GM23248 (cell line): Measurements from ENCODE around the gene FOXRED1. TPM values are rescaled to one million over a fixed set of nuclear protein-coding genes. Genes with fewer than 3 reads are reported as not detected.

Experiments used
- DNase-seq: peaks from one replicate; pipeline ENCODE4 v3.0.0-alpha.2; 2015
- H2AFZ ChIP-seq: fragments of 200-600 bp; sonication (generic); 2 replicates; pipeline ENCODE4 v1.6.1; 2016; ENCODE audit warnings: antibody characterized with exemption
- H3F3A ChIP-seq: fragments of 200-600 bp; sonication (generic); 2 replicates; pipeline ENCODE4 v1.6.1; 2016; ENCODE audit warnings: mild to moderate bottlenecking, antibody characterized with exemption, mixed run types; ENCODE audit not compliant: insufficient read depth
- H3K27ac ChIP-seq: fragments of 200-600 bp; sonication (generic); 2 replicates; pipeline ENCODE4 v1.5.1; 2016; ENCODE audit warnings: mild to moderate bottlenecking
- H3K27me3 ChIP-seq: fragments of 200-600 bp; sonication (generic); replicated peaks from 2 replicates; pipeline ENCODE4 v1.6.1; 2016; ENCODE audit warnings: mild to moderate bottlenecking; ENCODE audit not compliant: insufficient read depth
- H3K36me3 ChIP-seq: fragments of 200-600 bp; sonication (generic); 2 replicates; pipeline ENCODE4 v1.6.1; 2016; ENCODE audit warnings: low read depth, mild to moderate bottlenecking
- H3K4me1 ChIP-seq: fragments of 200-600 bp; sonication (generic); 2 replicates; pipeline ENCODE4 v1.6.1; 2016; ENCODE audit warnings: mild to moderate bottlenecking; ENCODE audit not compliant: insufficient read depth
- H3K4me2 ChIP-seq: fragments of 200-600 bp; sonication (generic); one replicate; pipeline ENCODE4 v1.6.1; 2016; ENCODE audit warnings: mild to moderate bottlenecking; ENCODE audit not compliant: unreplicated experiment
- H3K4me3 ChIP-seq: fragments of 200-600 bp; sonication (generic); 2 replicates; pipeline ENCODE4 v1.5.1; 2016; ENCODE audit warnings: mild to moderate bottlenecking
- H3K79me2 ChIP-seq: fragments of 200-600 bp; sonication (generic); 2 replicates; pipeline ENCODE4 v1.6.1; 2016; ENCODE audit warnings: mild to moderate bottlenecking; ENCODE audit not compliant: insufficient read depth
- H3K9ac ChIP-seq: fragments of 200-600 bp; sonication (generic); 2 replicates; pipeline ENCODE4 v1.6.1; 2016; ENCODE audit warnings: mild to moderate bottlenecking
- H3K9me2 ChIP-seq: fragments of 200-600 bp; sonication (generic); 2 replicates; pipeline ENCODE4 v1.6.1; 2016; ENCODE audit warnings: mixed run types, mild to moderate bottlenecking, moderate library complexity; ENCODE audit not compliant: insufficient read depth
- H3K9me3 ChIP-seq: fragments of 200-600 bp; sonication (generic); one replicate; pipeline ENCODE4 v1.6.1; 2017; ENCODE audit warnings: low read depth
- H4K20me1 ChIP-seq: fragments of 200-600 bp; sonication (generic); 2 replicates; pipeline ENCODE4 v1.6.0; 2016; ENCODE audit not compliant: insufficient read depth
- EZH2 ChIP-seq: fragments of 200-600 bp; sonication (generic); IDR thresholded peaks from 2 replicates; pipeline ENCODE4 v1.6.1; 2018; ENCODE audit warnings: antibody characterized with exemption, mild to moderate bottlenecking; ENCODE audit not compliant: insufficient read depth, poor library complexity, severe bottlenecking
- EZH2phosphoT487 ChIP-seq: fragments of 200-600 bp; sonication (generic); IDR thresholded peaks from 2 replicates; pipeline ENCODE4 v1.6.1; 2018; ENCODE audit warnings: antibody characterized with exemption, moderate library complexity, mild to moderate bottlenecking, low read depth; ENCODE audit not compliant: insufficient read depth
- WGBS, 2 experiments: methylation state at CpG; one replicate each; pipeline ENCODE4 v1.1.6; 2015 to 2017; ENCODE audit warnings: low lambda C conversion rate in 2 of 2, low coverage in 1 of 2; ENCODE audit errors: missing lambda C conversion rate in 2 of 2; 5-methylcytosine and 5-hydroxymethylcytosine counted together
- in situ Hi-C: fragments of 300-500 bp; cut with MboI; formaldehyde crosslinking; loops from 2 replicates; pipeline ENCODE4 v1.15.0; 2020
- polyA plus RNA-seq: library from polyadenylated mRNA; unstranded; fragments of >200 nt; fragmentation: Nextera tagmentation; extraction: Ambion mirVana; gene quantifications from 2 replicates; pipeline ENCODE4 v1.2.1, GENCODE V29; 2016
- total RNA-seq: library from RNA; depleted of rRNA; stranded (reverse); fragments of >200 nt; shearing (Covaris generic); gene quantifications from 2 replicates; pipeline ENCODE4 v1.2.3, GENCODE V29; 2014

The FOXRED1 gene
- total and polyA plus RNA-seq, 2 experiments from 2014 or later = 9.0 to 14.1 TPM

GRCh38 chr11:126265811-126266210 lies 3.1 kb upstream of the FOXRED1 start:
- Histone ChIP-seq H3K4me2 (no peak overlapping the region), H3K4me1 (peaks cover 7% of the 10 kb centered on the region), H3K9me2 (no peaks in the 10 kb centered on the region), H4K20me1 (no peaks in the 10 kb centered on the region; the same call in 1 of the 2 replicates), H3K36me3 (peaks cover 61% of the 10 kb centered on the region), H3K4me3 (no peak overlapping the region), H3K79me2 (peaks cover 48% of the 10 kb centered on the region), H3K9me3 (no peaks in the 10 kb centered on the region), H3F3A (peaks cover 9% of the 10 kb centered on the region; the same call in 1 of the 2 replicates), H3K9ac (no peak overlapping the region), H3K27ac (no peak overlapping the region), H3K27me3 (no peaks in the 10 kb centered on the region), H2AFZ (no peak overlapping the region)
- TF ChIP-seq EZH2 (no peak), EZH2phosphoT487 (no peak)
- peak; percentile 30 for DNase-seq
- 84 to 90% methylated on average over 8 of the region's 8 CpGs for WGBS, 2 experiments
- in situ Hi-C loops = no loop called here

- H4K20me1 ChIP-seq = no peaks in the 10 kb centered on the region; the same call in 1 of the 2 replicates
- peak overlapping the region; percentile 91 for H3K4me3 ChIP-seq
- H3K9ac ChIP-seq = peak overlapping the region; percentile 98
- no peaks in the 10 kb centered on the region for H3F3A ChIP-seq
- DNase-seq = no peak
- H3K27ac ChIP-seq = peak overlapping the region; percentile 82
- H3K9me2 ChIP-seq = no peaks in the 10 kb centered on the region
- in situ Hi-C loops = no loop called here
- no peaks in the 10 kb centered on the region for H3K9me3 ChIP-seq
- peaks cover 52% of the 10 kb centered on the region for H3K79me2 ChIP-seq
- 53 to 56% methylated on average over 6 of the region's 6 CpGs for WGBS, 2 experiments
- H3K4me1 ChIP-seq = peaks cover 7% of the 10 kb centered on the region
- peak overlapping the region; percentile 88 for H3K4me2 ChIP-seq
- TF ChIP-seq EZH2 (no peak), EZH2phosphoT487 (no peak)
- no peaks in the 10 kb centered on the region for H3K27me3 ChIP-seq
- H2AFZ ChIP-seq = no peak overlapping the region
- peaks cover 44% of the 10 kb centered on the region for H3K36me3 ChIP-seq
Observed at GRCh38 chr11:126267650-126268049, 1.3 kb upstream of the FOXRED1 start.

- H3K4me3 ChIP-seq = peak overlapping the region; percentile 91
- 1 to 3% methylated on average over 21 to 23 of the region's 23 CpGs for WGBS, 2 experiments
- peak overlapping the region; percentile 72 for H2AFZ ChIP-seq
- no peaks in the 10 kb centered on the region for H3K9me2 ChIP-seq
- H3K27ac ChIP-seq = peak overlapping the region; percentile 82
- DNase-seq = peak; percentile 62
- in situ Hi-C loops = no loop called here
- H4K20me1 ChIP-seq = no peaks in the 10 kb centered on the region; the same call in 1 of the 2 replicates
- no peaks in the 10 kb centered on the region for H3F3A ChIP-seq
- H3K79me2 ChIP-seq = peaks cover 52% of the 10 kb centered on the region
- peak overlapping the region; percentile 98 for H3K9ac ChIP-seq
- H3K27me3 ChIP-seq = no peaks in the 10 kb centered on the region
- peak overlapping the region; percentile 88 for H3K4me2 ChIP-seq
- H3K4me1 ChIP-seq = peaks cover 7% of the 10 kb centered on the region
- H3K36me3 ChIP-seq = peaks cover 37% of the 10 kb centered on the region
- TF ChIP-seq EZH2phosphoT487 (no peak), EZH2 (no peak)
- H3K9me3 ChIP-seq = no peaks in the 10 kb centered on the region
Observed at GRCh38 chr11:126268361-126268707, 620 bp upstream of the FOXRED1 start.

- Histone ChIP-seq H3K27ac (no peak overlapping the region), H3K9ac (no peak overlapping the region), H3K4me3 (no peak overlapping the region), H3K79me2 (no peaks in the 10 kb centered on the region), H3K9me3 (no peaks in the 10 kb centered on the region), H3K9me2 (no peaks in the 10 kb centered on the region), H3F3A (peaks cover 5% of the 10 kb centered on the region; the same call in 1 of the 2 replicates), H2AFZ (no peak overlapping the region), H3K36me3 (no peaks in the 10 kb centered on the region; the same call in 1 of the 2 replicates), H3K27me3 (no peaks in the 10 kb centered on the region), H4K20me1 (no peaks in the 10 kb centered on the region), H3K4me1 (0 out of 2 replicates have a peak, but pooled peaks cover 5% of the 10 kb centered on the region), H3K4me2 (no peak overlapping the region)
- DNase-seq = no peak
- WGBS, 2 experiments = 93 to 95% methylated on average over 11 of the region's 11 CpGs
- TF ChIP-seq EZH2 (no peak), EZH2phosphoT487 (no peak)
- in situ Hi-C loops = no loop called here
Observed at GRCh38 chr11:126277322-126277721, 8.4 kb downstream of the FOXRED1 start.

- Histone ChIP-seq H3K9me3 (no peaks in the 10 kb centered on the region), H3K4me1 (0 out of 2 replicates have a peak, but pooled peaks cover 5% of the 10 kb centered on the region), H3K27ac (no peak overlapping the region), H3K9me2 (no peaks in the 10 kb centered on the region), H2AFZ (no peak overlapping the region), H3K4me2 (no peak overlapping the region), H3F3A (peaks cover 5% of the 10 kb centered on the region; the same call in 1 of the 2 replicates), H3K4me3 (no peak overlapping the region), H3K9ac (no peak overlapping the region), H4K20me1 (no peaks in the 10 kb centered on the region), H3K36me3 (no peaks in the 10 kb centered on the region; the same call in 1 of the 2 replicates), H3K27me3 (no peaks in the 10 kb centered on the region), H3K79me2 (no peaks in the 10 kb centered on the region)
- in situ Hi-C loops = no loop called here
- WGBS, 2 experiments = 83 to 85% methylated on average over 4 of the region's 4 CpGs
- TF ChIP-seq EZH2 (no peak), EZH2phosphoT487 (no peak)
- DNase-seq = no peak
Observed at GRCh38 chr11:126277780-126278179, 8.8 kb downstream of the FOXRED1 start.
